TTC549 (cell line): ENCODE results near the gene ANKRD11.
"Not testable (repeated sequence)": the region's sequence is repeated elsewhere in the genome, so short reads cannot be mapped to it uniquely, and the experiment has no call there.

ENCODE experiments used
- FAIRE-seq: peaks from 2 replicates; lab custom pipeline; 2012; peaks lifted over from hg19 to GRCh38; lab: Jason Lieb, UNC

The ANKRD11 gene

DNA sequence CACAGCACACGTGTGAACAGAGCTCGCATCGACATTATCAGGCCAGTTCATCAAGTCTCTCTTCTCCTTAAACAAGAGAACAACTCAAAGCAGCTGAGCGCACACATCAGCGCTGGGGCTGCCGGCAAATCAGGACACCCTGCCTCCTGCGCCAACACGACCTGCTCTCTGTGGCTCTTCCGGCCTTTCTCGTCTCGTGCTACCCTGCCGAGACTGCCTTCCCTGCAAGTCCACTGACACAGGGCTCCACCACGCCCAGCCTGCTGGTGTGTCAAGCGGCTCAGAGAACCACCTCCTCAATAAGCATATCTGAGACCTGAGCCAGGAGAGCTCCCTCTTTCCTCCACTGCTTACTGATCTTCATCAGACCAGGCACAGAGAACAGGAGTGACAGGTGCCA, 176.0 kb downstream of the ANKRD11 start:
- no peak for FAIRE-seq

DNA sequence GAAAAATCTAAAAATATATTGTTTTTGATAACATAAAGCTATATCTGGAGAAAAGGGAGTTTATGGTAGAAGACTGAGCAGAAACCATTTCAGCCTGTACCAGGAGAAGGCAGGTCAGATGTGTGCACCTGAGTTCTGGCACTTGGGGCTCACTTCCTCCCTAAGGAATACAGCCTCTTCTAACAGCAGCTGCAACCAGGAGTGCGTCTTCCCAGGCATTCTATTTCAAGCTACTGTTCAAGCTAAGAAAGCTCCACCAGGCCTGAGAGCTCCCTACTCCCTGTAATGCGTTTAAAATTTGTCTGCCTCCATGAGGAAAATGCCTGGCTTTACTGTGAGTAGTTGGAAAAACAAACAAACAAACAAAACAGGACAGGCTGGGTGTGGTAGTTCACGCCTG, 176.8 kb downstream of the ANKRD11 start:
- FAIRE-seq, result no peak

DNA sequence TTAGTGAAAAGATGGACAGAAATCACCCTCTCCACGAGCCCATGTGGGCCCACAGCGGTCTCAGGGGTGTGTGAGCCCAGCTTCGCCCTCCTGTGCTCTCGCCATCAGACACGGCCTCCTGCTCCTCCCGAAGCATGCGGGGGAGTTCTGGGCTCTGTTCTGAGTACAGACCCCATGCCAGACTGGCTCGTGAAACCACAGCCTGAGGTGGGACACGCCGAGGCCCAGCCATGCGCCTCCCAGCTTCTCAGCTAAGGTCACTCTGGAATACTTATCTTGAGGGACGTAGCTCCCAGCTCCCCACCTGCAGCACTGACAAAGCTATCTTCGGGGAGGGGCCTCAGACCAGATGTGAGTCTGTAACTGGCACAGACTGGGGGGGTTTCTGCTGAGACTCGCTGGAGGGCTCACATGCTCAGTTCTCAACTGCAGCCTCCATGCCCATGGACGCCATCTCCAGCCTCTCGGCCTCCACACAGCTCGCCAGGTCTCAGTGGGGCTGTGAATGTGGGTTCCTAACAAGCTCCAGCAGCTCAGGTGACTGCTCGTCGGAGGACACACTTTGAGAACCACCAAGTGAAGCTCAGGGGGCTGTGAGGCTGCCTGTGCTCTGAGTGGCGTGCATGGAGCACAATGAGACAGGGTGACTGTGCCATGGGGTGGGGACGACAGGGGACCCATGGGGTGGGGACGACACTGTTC, 177.6 kb downstream of the ANKRD11 start:
- FAIRE-seq, result no peak

DNA sequence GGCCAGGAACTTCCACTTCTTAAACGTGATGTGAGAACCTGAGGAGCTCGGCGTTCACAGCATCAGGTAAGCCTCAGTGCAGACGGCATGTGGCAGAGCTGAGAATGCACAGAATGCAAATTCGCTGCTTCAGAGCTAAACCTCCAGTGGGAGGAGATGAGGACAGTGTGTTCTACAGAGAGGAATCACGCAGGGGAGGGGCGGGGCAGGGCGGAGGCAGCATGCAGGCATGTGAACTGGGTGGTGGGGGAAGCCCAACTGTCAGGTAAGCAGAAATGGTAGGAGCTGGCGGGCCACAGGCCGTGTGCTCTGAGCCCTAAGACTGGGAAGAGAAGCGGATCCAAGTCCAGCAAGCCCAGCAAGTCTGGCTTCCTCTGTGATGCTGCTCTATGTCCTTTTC, 178.2 kb downstream of the ANKRD11 start:
- no peak for FAIRE-seq

DNA sequence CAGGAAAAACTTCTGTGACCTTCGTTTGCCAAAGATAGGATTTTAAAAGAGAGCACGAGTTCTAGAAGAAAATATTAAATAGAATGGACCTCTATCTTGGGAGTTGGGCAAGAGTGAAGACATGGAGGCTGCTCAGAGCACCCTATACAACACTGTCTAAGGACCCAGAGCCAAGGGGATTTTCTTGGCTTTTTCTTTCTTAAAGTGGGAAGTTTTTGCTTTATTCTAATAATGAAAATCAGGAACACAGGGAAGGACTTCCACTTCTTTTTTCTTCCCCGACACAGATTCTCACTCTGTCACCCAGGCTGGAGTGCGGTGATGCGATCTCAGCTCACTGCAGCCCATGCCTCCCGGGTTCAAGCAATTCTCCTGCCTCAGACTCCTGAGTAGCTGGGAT, 178.7 kb downstream of the ANKRD11 start:
- no peak for FAIRE-seq

DNA sequence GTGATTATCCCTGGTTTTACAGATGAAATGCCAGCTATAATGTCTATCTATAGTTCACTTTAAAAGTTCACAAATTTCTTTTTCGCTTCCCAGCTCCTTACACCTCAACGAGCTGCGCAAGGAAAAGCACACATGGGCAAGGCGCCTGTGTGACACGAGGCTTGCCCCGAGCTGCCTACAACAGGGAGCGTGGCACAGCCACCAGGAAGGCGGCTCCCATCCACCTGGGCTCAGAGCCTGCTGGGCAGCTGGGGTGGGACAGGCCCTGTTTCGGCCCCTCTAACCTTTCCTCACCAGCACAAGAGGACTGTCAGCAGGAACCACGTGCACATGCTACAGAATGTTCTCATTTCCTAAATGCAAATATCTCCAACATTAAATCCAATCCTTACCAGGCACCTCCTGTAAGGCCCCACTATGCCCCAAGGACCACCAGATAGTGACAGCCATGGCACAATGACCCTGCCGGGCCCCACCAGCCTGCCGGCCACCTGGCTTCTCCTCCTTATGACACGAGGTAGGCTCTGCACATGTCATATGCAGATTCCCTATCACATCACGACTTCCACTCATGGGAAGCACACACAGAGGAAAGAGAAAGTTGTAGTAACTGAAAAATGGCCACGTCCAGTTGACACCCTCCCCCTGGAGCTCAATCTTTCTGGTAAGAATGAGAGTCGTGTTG, 180.8 kb downstream of the ANKRD11 start:
- no peak for FAIRE-seq

DNA sequence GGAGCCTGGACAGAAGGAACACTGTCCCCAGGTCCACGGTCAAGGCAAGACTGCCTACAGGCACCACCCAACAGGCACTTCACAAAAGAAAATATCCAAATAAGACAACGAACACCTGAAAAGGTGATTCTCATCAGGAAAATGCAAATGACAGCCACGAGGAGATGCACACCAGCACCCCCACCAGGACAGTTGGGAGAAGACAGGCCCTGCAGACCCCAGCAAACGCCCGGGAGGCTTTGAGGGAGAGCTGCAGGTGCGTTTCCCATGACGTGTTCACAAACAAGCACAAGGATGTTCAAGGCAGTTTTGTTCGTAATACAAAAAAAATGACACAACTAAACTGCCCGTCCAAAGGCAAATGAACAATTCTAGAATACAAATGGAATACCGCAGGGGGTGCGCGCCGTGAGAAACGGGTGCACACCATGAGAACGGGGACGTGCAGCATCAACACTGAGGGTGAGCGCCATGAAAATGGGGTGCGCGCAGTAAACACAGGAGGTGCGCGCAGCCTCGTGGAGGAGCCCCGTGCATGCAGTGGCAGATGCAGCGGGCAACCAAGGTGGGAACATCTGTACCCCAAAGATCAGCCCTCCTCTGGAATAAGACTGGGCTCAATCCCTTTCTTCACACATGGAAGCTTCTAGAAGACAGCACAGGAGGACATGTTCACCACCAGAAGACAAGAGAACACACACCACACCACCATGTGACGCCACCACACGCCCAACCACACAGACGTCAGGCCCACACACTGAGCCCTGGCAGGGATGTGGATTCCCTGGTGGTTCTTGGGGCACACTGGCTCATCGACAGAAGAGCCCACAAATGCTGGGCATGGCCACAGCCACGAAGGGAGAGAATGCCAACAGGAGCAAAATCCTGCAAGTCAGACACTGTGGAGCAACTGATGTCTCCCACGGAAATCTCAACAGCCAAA, 181.7 kb downstream of the ANKRD11 start:
- no peak for FAIRE-seq

DNA sequence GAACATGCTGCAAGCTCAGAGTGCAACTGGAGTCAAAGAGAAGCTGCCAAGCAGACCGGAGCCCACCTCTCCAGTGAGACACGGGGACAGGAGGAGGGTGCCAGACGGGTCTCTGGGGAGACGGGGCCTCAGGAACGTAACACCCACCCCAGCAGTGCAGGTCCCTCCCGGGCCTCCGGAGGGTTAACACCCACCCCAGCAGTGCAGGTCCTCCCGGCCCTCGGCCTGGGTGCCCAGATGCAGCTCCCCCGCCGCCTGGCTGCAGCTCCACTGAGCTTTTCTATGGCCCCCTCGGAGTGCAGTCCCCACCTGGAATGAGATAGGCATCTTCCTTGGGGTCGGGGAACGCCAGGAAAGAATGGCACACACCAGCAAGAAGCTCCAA, 182.9 kb downstream of the ANKRD11 start:
- no peak for FAIRE-seq

DNA sequence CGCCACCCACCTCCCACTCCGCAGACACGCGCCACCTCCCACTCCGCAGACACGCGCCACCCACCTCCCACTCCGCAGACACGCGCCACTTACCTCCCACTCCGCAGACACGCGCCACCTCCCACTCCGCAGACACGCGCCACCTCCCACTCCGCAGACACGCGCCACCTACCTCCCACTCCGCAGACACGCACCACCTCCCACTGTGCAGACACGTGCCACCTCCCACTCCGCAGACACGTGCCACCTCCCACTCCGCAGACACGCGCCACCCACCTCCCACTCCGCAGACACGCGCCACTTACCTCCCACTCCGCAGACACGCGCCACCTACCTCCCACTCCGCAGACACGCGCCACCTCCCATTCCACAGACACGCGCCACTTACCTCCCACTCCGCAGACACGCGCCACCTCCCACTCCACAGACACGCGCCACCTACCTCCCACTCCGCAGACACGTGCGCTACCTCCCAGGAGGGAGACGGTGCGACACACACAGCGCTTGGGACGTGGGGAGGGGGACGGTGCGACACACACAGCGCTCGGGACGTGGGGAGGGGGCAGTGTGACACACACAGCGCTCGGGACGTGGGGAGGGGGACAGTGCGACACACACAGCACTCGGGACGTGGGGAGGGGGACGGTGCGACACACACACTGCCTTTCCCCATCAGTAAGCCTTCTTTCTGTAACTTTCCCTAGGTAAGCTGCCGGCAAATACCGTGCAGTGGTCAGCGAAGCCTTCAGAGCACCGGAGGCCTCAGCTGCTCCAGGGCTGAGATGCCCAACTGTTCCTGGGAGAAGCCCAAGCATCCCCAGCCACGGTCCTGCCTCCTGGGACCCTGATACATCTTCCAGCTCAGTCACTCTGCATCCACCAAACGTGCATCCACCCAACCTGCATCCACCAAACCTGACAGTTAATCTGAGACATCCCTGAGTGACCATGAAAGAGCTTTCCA, 183.6 kb downstream of the ANKRD11 start:
- not testable (repeated sequence) for FAIRE-seq

DNA sequence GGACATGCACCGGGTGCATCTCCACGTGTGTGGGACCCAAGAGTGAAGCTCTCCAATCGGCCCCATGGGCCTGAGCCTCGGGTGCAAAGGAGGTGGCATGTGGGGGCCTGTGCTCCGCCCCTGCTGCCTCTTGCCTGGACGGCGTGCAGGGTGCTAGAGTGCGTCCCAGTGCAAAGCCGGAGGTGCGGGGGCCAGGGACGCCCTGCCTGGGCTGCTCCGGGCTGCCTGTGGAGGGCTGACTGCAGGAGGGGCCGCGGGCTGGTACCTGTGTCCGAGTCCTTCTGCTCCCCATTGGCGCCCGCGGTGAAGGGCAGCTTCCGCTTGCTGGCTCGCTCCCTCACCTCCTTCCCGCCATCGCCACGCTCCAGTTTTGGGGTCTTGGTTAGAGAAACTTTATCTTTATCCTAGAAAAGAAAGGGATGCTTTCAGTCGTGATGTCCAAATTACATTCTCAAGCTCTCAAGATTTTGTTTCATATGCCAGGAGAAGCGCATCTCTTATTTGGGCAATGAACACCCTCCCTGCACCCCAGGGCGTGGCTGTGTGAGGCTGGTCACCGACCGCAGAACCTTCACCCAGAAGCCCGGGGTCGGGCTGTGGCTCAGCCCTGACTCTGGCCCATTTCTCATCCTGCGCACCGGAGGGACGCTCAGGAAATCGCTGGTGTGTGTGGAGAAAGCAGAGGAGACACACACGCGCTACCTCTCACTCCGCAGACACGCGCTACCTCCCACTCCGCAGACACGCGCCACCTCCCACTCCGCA, 185.2 kb downstream of the ANKRD11 start:
- no peak for FAIRE-seq

DNA sequence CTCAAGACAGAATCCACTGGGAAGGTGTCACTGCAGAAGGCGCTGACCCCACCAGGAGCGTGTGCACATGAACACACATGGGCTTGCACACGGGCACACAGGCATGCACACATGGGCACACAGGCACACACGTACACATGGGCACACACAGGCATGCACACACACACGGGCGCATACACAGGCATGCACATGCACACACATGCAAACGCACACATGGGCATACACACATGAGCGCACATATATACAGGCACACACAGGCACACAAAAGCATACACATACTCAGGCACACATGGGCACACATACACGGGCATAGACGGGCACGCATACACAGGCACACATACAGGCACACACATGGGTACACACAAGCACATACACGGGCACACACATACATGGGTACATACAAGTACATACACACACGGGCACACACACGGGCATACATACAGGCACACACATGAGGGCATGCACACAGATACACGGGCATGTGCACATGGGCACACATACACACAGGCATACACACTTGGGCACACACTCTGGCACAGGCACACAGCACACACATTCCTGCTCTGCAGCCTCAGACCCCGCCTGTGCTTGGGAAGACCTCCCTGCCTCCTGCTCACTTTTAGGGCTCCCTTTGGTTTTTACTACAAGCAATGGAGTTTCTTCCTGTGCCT, 186.0 kb downstream of the ANKRD11 start:
- no peak for FAIRE-seq

DNA sequence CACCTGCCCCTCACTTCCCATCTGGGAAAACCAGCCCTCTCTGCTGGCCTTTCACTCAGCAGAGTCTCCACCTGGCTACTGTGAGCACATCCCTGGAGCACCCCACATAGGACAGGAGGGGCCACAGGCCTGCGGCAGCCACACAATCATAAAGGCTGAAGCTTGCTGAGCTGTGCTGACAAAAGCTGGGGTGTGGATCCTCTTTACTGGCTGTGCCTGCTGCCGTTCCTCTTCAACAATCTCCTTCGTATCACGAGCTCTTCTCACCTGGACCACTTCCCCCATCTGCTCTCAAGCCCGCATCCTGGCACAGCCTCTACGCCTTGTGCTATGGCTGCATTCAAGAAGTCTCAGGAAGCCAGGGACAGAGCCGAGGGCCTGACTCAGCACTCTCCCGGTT, 186.7 kb downstream of the ANKRD11 start:
- no peak for FAIRE-seq

DNA sequence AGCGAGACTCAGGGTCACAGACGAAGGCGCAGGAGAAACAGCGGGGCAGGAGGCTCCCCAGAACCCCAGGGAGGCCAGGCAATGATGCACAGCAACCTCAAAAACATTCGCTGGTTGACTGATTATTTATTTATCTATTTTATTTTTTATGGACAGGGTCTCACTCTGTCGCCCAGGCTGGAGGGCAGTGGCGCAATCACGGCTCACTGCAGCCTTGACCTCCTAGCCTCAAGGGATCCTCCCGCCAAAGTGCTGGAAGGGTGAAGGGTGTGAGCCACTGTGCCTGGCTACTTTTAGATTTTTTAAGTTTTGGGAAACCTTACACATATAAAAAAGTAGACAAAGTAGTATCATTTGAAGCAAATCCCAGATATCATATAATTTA, 189.4 kb downstream of the ANKRD11 start:
- FAIRE-seq, result no peak

DNA sequence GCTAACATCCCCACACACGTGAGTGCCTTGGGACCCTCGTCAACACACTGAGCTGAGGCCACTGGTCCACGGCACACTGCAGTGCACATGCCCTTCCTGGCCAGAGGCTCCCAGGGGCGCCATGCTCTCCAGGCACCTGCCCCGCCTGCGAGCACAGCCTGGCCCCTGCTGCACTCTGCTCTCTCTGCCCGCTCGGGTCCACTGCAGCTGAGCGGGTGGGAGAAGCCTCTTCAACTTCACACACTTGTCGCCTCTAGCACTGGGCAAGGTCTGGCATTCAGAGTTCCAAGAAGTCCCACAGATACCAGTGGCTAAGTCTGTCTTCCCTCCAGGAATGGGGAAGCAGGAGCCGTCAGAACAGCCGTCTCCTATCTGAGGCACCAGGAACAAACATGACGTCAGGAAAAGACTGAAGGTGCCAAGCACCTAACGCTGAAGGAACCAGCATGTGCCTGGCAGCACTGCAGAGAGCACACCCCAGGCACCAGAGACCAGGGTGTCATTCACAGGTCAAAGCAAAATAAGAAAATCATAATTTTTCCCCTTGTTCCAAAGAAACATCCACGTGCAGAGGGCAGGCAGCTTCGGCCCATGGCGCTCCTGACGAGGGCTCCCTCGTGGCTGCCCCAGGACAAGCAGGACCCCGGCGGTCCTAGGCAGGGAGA, 189.9 kb downstream of the ANKRD11 start:
- no peak for FAIRE-seq

DNA sequence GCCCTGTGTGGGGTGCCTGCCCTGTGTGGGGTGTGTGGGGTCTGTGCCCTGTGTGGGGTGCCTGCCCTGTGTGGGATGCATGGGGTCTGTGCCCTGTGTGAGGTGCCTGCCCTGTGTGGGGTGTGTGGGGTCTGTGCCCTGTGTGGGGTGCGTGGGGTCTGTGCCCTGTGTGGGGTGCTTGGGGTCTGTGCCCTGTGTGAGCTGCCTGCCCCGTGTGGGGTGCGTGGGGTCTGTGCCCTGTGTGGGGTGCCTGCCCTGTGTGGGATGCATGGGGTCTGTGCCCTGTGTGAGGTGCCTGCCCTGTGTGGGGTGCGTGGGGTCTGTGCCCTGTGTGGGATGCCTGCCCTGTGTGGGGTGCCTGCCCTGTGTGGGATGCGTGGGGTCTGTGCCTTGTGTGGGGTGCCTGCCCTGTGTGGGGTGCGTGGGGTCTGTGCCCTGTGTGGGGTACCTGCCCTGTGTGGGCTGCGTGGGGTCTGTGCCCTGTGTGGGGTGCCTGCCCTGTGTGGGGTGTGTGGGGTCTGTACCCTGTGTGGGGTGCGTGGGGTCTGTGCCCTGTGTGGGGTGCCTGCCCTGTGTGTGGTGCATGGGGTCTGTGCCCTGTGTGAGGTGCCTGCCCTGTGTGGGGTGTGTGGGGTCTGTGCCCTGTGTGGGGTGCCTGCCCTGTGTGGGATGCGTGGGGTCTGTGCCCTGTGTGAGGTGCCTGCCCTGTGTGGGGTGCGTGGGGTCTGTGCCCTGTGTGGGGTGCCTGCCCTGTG, 190.8 kb downstream of the ANKRD11 start:
- not testable (repeated sequence) for FAIRE-seq

DNA sequence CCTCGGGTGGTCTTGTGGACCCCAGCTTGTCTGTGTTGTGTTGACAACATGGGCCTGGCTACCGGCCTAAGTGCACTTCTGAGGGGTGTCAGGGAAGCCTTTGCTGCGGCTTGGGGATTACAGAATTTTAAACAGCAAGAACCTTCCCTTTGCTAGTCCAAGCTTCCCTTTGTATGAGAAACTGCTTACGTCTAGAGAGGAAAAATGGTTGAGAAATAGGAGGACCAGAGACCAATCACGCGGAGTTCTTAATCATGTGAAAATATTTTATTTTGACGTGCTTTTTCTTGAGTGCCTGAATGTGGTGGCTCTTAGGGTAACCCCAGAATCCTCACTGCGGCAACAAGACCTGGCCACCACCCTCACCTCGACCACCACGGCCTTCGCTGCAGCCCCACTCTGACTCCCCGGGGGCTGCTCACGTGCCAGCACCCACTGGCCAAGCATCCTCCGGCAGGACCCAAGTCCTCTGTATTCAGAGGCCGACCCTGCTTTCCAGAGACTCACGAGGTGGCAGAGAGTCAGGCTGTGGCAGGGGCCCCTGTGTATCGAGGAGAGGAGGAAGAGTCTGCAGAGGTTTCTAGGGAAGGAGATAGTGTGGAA, 191.6 kb downstream of the ANKRD11 start:
- no peak for FAIRE-seq

DNA sequence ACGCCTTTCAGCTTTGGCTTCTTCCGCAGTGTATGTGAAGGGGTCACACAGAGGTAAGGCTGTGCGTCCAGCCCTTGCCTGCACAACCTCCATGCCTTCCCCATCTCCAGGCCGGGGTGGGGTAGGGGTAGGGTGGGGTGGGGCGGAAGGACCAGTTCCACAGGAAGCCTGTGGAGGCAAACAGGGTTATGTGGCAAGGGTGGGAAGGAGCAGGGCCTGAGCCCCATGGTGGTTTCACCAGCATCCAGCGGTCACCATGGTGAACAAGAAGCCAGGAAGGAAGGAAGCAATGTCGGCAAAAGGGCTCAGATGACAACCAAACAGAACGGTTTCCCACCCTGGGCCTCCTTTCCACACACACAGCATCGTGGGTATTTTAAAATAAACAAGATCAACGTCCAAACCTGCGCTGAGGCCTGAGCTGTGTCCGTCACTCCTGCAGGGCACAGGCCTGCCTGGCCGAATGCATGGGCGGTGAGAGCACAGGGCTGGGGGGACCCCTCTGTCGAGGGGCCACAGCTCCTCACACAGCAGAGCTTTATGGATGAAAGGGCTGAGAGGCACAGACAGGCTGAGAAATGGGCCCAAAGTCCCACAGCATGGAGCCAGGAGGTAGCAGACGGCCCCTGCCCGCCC, 192.3 kb downstream of the ANKRD11 start:
- no peak for FAIRE-seq

DNA sequence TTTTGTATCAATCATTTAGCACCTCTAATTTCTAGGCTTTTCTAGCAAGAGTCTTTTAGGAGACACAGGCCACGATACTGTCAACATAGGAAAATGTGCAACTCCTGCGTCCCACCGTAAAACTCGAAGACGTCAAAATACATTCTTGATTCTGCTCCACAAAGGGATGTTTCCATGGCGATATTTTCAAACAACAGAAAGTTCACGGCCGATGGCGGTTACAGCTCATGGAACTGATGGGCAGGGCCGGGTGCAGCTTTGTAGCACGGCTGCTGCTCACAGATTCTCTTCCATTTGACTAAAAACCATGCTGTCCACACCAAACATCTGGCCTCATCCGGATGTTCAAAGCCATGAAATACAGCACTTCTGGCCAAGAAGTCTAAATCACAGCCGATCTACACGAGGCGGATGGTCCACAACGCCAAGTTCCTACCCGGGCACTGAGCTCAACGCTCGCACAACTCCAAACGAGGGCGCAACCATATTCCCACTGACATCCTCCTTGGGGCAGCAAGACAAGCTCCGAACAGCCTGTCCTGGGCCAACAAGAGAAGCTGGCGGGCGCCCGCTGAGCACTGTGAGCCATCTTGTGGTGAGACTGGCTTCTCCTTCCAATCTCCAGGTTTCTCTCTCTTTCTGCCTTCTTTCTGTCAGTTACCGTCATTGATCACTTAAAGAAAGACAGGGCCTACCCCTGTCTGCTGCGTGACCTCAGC, 193.0 kb downstream of the ANKRD11 start:
- FAIRE-seq, result no peak
